Purkinje cell (primary cell): ENCODE results near the gene STAB2. TPM values are rescaled to one million over a fixed set of nuclear protein-coding genes. Genes with fewer than 3 reads are reported as not detected.

Experiments
- polyA plus RNA-seq: library from polyadenylated mRNA; unstranded; fragments of >200 nt; fragmentation: Nextera tagmentation; gene quantifications from 2 replicates; pipeline ENCODE4 v1.2.1, GENCODE V29; 2014

The STAB2 gene, protein sequence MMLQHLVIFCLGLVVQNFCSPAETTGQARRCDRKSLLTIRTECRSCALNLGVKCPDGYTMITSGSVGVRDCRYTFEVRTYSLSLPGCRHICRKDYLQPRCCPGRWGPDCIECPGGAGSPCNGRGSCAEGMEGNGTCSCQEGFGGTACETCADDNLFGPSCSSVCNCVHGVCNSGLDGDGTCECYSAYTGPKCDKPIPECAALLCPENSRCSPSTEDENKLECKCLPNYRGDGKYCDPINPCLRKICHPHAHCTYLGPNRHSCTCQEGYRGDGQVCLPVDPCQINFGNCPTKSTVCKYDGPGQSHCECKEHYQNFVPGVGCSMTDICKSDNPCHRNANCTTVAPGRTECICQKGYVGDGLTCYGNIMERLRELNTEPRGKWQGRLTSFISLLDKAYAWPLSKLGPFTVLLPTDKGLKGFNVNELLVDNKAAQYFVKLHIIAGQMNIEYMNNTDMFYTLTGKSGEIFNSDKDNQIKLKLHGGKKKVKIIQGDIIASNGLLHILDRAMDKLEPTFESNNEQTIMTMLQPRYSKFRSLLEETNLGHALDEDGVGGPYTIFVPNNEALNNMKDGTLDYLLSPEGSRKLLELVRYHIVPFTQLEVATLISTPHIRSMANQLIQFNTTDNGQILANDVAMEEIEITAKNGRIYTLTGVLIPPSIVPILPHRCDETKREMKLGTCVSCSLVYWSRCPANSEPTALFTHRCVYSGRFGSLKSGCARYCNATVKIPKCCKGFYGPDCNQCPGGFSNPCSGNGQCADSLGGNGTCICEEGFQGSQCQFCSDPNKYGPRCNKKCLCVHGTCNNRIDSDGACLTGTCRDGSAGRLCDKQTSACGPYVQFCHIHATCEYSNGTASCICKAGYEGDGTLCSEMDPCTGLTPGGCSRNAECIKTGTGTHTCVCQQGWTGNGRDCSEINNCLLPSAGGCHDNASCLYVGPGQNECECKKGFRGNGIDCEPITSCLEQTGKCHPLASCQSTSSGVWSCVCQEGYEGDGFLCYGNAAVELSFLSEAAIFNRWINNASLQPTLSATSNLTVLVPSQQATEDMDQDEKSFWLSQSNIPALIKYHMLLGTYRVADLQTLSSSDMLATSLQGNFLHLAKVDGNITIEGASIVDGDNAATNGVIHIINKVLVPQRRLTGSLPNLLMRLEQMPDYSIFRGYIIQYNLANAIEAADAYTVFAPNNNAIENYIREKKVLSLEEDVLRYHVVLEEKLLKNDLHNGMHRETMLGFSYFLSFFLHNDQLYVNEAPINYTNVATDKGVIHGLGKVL (N-terminal part only)
- polyA plus RNA-seq: not detected in 2 replicates

DNA sequence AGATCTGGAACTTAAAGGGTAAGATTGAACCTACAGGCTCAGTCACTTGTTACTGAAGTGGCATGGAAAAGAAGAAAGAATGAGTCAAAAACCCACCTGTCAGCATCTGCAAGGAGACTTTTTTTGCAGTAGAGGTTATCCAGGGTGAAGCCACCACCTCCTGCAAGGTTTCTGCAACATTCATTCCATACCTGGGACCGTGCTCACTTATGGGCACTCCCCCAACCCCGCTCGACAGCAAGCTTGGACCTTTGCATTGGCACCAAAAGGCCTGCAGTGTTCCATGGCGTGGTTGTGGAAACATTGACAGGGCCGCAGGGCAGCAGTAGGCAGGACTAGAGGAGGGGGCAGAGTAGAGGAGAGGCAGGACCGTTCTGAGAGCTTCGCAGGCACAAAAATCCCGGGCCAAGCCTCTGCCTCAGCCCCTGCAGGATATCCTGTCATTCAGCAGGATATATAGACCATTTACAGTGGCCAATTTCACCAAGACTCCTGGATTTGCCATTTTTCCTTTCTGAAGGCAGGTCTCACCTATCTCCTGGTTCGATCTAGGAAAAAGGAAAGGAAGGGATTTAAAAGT, at the start of gene STAB2:
Gene STAB2, plus strand, starts transcription at position 483 of the 580 bp plus-strand sequence. CDS start 204 bp downstream, outside the sequence.

Other genes with a start within 250 kb of the STAB2 start
- gene C12orf42, start 91.3 kb upstream of the STAB2 start, polyA plus RNA-seq: 0.34 TPM in 1 of 2 replicates, not detected in the other